IPS-20b (cell line): ENCODE measurements around the gene MYCBPAP.
A peak's percentile ranks its signal among the peaks of the same experiment; 100 is the strongest.

ENCODE experiments used
- H3K27ac ChIP-seq: one replicate; pipeline ENCODE4 v1.5.1; 2013; ENCODE audit warnings: low read length
- H3K27me3 ChIP-seq: 2 replicates; pipeline ENCODE4 v1.6.1; 2013; ENCODE audit warnings: mild to moderate bottlenecking, low read length, inconsistent platforms; ENCODE audit not compliant: insufficient read depth
- H3K36me3 ChIP-seq: 2 replicates; pipeline ENCODE4 v1.6.1; 2013; ENCODE audit warnings: low read depth, mild to moderate bottlenecking, inconsistent platforms, low read length, moderate library complexity; ENCODE audit not compliant: insufficient read depth
- H3K4me1 ChIP-seq: 2 replicates; pipeline ENCODE4 v1.6.1; 2013; ENCODE audit warnings: mild to moderate bottlenecking, control low read depth, inconsistent platforms, low read length, moderate library complexity; ENCODE audit not compliant: insufficient read depth
- H3K4me3 ChIP-seq: 2 replicates; pipeline ENCODE4 v1.5.1; 2013; ENCODE audit warnings: mild to moderate bottlenecking, low read length, inconsistent platforms
- H3K9ac ChIP-seq: 2 replicates; pipeline ENCODE4 v1.6.1; 2013; ENCODE audit warnings: low read depth, mild to moderate bottlenecking, inconsistent platforms, low read length, moderate library complexity
- H3K9me3 ChIP-seq: 2 replicates; pipeline ENCODE4 v1.6.1; 2013; ENCODE audit warnings: mild to moderate bottlenecking, low read depth, low read length, inconsistent platforms; ENCODE audit not compliant: insufficient read depth

The MYCBPAP gene

DNA sequence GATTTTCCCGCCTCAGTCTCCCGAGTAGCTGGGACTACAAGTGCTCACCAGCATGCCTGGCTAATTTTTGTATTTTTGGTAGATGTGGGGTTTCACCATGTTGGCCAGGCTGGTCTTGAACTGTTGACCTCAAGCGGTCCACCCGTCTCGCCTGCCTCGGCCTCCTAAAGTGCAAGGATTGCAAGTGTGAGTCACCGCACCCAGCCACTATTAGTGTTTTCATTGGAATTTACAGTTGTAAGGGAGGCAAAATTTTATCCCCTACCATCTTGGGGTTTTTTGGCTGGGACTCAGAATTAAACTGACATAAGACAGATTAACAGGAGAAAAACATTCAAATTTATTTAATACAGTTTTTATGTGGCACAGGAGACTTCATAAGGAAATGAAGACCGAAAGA lies 12.3 kb upstream of the MYCBPAP start:
- Histone ChIP-seq H3K4me1 (no peaks in the 10 kb centered on the region), H3K9me3 (no peaks in the 10 kb centered on the region), H3K27me3 (no peaks in the 10 kb centered on the region), H3K27ac (no peak overlapping the region), H3K4me3 (no peak overlapping the region), H3K9ac (no peak overlapping the region), H3K36me3 (no peaks in the 10 kb centered on the region)

GRCh38 chr17:50498021-50498874 lies 10.0 kb upstream of the MYCBPAP start:
- Histone ChIP-seq H3K9me3 (no peaks in the 10 kb centered on the region), H3K4me3 (no peak overlapping the region), H3K27ac (no peak overlapping the region), H3K36me3 (no peaks in the 10 kb centered on the region), H3K27me3 (no peaks in the 10 kb centered on the region), H3K4me1 (peaks cover under 1% of the 10 kb centered on the region; the same call in 1 of the 2 replicates), H3K9ac (no peak overlapping the region)

DNA sequence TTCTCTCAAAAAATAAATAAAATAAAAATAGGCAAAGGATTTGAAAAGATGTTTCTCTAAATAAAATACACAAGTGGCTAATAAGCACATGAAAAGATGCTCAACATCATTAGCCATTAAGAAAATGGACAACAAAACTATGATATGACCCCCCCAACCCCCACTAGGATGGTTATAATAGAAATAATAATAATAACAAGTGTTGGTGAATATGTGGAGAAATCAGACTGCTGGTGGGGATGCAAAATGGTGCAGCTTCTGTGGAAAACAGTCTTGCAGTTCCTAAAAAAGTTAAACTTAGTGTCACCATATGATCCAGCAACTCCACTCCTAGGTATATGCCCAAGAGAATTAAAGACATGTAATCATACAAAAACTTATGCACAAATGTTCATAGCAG lies 9.0 kb upstream of the MYCBPAP start:
- no peaks in the 10 kb centered on the region for H3K9me3 ChIP-seq
- H3K27me3 ChIP-seq, result no peaks in the 10 kb centered on the region
- no peak overlapping the region for H3K27ac ChIP-seq
- no peaks in the 10 kb centered on the region for H3K36me3 ChIP-seq
- H3K4me1 ChIP-seq, result peaks cover 10% of the 10 kb centered on the region; the same call in 1 of the 2 replicates
- no peak overlapping the region for H3K9ac ChIP-seq
- no peak overlapping the region for H3K4me3 ChIP-seq

DNA sequence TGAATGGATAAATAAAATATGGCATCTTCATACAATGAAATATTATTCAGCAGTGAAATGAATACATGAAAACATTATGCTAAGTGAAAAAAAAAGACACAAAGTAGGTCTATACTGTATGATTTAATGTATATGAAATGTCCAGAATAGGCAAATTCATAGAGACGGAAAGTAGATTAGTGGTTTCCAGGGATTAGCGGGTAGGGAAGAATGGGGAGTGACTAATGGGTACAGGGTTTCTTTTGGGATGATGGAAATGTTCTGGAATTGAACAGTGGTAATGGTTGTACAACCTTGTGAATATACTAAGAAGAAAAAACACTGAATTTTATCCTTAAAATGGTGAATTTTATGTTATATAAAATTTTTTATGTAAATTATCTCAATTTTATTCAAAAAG lies 8.5 kb upstream of the MYCBPAP start:
- Histone ChIP-seq H3K27me3 (no peaks in the 10 kb centered on the region), H3K9ac (no peak overlapping the region), H3K4me1 (peaks cover 10% of the 10 kb centered on the region; the same call in 1 of the 2 replicates), H3K4me3 (no peak overlapping the region), H3K27ac (no peak overlapping the region), H3K36me3 (no peaks in the 10 kb centered on the region), H3K9me3 (no peaks in the 10 kb centered on the region)

GRCh38 chr17:50501054-50501453 lies 7.2 kb upstream of the MYCBPAP start:
- no peak overlapping the region for H3K9ac ChIP-seq

DNA sequence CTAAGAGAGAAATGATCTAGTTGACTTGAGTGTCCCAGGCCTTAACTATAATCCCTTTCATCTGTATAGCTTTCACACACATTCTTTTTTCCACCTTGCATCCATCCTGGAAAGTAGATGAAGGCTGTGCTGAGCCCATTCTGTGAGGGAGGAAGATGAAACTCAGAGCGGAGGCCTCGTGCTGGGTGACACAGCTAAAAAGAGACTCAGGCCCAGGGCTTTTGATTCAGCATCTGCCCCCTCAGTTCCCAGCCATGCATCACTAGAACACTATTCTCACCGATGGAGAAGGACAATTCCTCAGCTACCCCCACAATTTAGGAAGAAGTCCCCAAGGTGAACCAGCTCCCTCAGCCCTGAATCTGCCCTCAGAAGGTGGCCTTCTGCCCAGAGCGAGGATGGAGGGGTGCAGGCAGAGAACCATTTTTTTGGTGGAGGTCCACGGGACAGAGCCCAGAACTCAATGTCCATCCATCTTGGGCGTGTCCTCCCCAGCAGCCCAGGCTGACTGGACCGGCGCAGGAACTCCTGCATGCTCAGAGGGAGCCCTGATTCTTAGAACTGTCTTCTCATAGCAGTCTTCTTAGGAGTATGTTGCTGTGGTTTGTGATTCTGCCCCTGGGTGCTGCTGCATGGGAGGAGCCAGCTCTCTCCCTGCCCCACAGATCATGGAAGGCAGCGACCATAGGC lies 5.8 kb upstream of the MYCBPAP start:
- no peaks in the 10 kb centered on the region for H3K9me3 ChIP-seq
- H3K27me3 ChIP-seq, result no peaks in the 10 kb centered on the region
- peaks cover 10% of the 10 kb centered on the region; the same call in 1 of the 2 replicates for H3K4me1 ChIP-seq
- no peak overlapping the region for H3K27ac ChIP-seq
- no peak overlapping the region for H3K4me3 ChIP-seq
- H3K36me3 ChIP-seq, result no peaks in the 10 kb centered on the region
- H3K9ac ChIP-seq, result no peak overlapping the region

More at GRCh38 chr17:50501054-50501453, 7.2 kb upstream of the MYCBPAP start:
- Histone ChIP-seq H3K4me1 (peaks cover 10% of the 10 kb centered on the region; the same call in 1 of the 2 replicates), H3K36me3 (no peaks in the 10 kb centered on the region), H3K4me3 (no peak overlapping the region), H3K27ac (no peak overlapping the region), H3K27me3 (no peaks in the 10 kb centered on the region), H3K9me3 (no peaks in the 10 kb centered on the region)

GRCh38 chr17:50505591-50506130 lies 2.6 kb upstream of the MYCBPAP start:
- no peak overlapping the region for H3K9ac ChIP-seq
- no peak overlapping the region for H3K4me3 ChIP-seq
- H3K27me3 ChIP-seq, result no peaks in the 10 kb centered on the region
- H3K4me1 ChIP-seq, result peaks cover 18% of the 10 kb centered on the region; the same call in 1 of the 2 replicates
- no peaks in the 10 kb centered on the region for H3K36me3 ChIP-seq
- H3K27ac ChIP-seq, result no peak overlapping the region
- no peaks in the 10 kb centered on the region for H3K9me3 ChIP-seq

GRCh38 chr17:50506298-50506697 lies 1.9 kb upstream of the MYCBPAP start:
- no peak overlapping the region for H3K4me3 ChIP-seq
- H3K9me3 ChIP-seq, result no peaks in the 10 kb centered on the region
- no peak overlapping the region for H3K27ac ChIP-seq
- no peaks in the 10 kb centered on the region for H3K36me3 ChIP-seq
- peaks cover 18% of the 10 kb centered on the region; the same call in 1 of the 2 replicates for H3K4me1 ChIP-seq
- H3K27me3 ChIP-seq, result no peaks in the 10 kb centered on the region
- H3K9ac ChIP-seq, result no peak overlapping the region

GRCh38 chr17:50508573-50509460 lies 578 bp downstream of the MYCBPAP start:
- no peaks in the 10 kb centered on the region for H3K9me3 ChIP-seq
- peak overlapping the region; percentile 84 for H3K4me3 ChIP-seq
- peak overlapping the region; percentile 82; the same call in 1 of the 2 replicates for H3K9ac ChIP-seq
- H3K27ac ChIP-seq, result no peak overlapping the region
- H3K36me3 ChIP-seq, result no peaks in the 10 kb centered on the region
- H3K4me1 ChIP-seq, result peaks cover 11% of the 10 kb centered on the region; the same call in 1 of the 2 replicates
- no peaks in the 10 kb centered on the region for H3K27me3 ChIP-seq

- Histone ChIP-seq H3K4me1 (peaks cover 11% of the 10 kb centered on the region; the same call in 1 of the 2 replicates), H3K9ac (no peak overlapping the region), H3K4me3 (no peak overlapping the region), H3K27ac (no peak overlapping the region), H3K9me3 (no peaks in the 10 kb centered on the region), H3K27me3 (no peaks in the 10 kb centered on the region), H3K36me3 (no peaks in the 10 kb centered on the region)
These were observed 2.8 kb downstream of the MYCBPAP start for GRCh38 chr17:50511058-50511457.

DNA sequence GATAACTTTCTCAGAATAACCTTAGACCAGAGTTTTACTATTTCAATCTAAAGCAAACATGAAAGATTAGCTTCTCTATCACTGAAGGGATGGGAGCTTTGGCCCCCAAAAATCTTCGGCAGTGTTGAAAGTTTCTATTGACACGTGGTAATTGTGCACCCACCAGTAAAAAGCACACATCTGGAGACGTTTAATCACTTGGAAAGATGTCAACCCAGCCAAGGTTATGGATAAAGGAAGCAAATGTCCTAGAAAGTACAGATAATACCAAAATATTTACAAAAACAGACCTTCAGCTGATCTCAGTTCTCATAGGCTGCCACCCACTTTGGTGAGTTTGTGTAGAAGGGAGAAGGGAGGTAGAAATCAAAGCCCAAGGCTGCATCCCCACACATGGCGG lies 5.3 kb downstream of the MYCBPAP start:
- Histone ChIP-seq H3K4me1 (0 out of 2 replicates have a peak, but pooled peaks cover 7% of the 10 kb centered on the region), H3K27ac (no peak overlapping the region), H3K4me3 (no peak overlapping the region), H3K27me3 (no peaks in the 10 kb centered on the region), H3K9ac (no peak overlapping the region), H3K9me3 (no peaks in the 10 kb centered on the region), H3K36me3 (no peaks in the 10 kb centered on the region)
